Measurements from ENCODE around the gene MSI2.

MSI2 gene

GRCh38 chr17:57637666-57638010 lies 381.3 kb downstream of the MSI2 start:
- no peak for DNase-seq (ENCODE audit: low spot score)

GRCh38 chr17:57638284-57638683 lies 382.0 kb downstream of the MSI2 start:
- DNase-seq (ENCODE audit: low spot score): no peak

DNA sequence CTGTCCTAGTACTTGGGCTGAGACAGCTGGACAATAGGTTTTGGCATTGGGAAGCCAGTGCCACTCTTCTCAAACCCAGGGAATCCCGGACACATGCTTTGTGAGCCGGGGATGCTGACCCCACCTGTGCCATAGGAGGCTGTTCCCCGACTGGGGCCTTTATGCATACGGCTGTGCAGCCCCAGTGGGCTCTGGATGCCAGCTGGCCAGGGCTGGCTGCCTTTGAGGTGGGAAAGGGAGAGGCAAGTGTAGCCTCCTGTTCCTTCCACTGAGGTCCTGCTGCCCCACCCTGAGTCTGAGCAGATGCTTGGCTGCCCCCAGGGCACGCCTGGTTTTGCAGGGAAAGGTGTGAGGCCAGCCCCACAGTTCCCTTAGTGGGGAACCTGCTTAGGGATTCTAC lies 383.1 kb downstream of the MSI2 start:
- DNase-seq (ENCODE audit: low spot score): no peak

DNA sequence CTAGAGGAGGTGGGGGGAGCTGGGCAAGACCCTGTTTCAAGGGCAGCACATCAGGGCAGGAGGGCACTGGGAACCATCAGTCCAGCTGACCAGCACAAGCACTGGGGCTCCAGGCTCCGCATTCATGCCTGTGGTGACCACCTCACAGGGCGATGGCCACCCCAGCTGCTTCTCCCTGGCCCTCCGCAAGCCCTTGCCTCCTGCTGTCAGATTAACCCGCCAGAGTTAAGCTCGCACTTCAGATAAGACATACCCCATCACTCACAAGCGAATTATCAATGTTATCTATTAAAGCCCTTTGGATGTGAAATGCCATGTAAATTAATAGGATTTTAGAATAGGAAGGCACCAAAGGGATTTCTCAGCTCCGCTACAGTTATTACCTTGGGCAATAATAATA lies 383.8 kb downstream of the MSI2 start:
- DNase-seq (ENCODE audit: low spot score): no peak

- DNase-seq (ENCODE audit: low spot score): no peak
Measured at GRCh38 chr17:57641761-57642160, 385.4 kb downstream of the MSI2 start.

DNA sequence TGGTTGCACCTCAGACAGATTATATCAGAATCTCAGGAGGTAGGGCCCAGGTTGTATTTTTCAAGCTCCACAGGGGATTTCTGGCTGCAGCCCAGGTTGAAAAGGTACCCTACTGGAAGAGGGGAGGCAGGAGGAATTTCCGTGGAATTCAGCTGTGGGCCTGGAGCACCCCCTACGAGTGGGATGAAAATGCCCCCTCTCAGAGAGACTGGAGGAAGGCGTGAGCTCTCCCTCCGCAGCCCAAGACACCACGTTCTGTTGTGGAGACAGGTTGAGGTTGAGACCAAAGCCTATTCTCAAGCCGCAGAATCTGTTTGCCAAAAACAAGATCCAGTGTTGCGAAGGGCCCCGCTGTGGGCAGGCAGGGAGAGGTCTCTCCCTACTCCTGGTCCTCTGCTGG lies 386.7 kb downstream of the MSI2 start:
- no peak for DNase-seq (ENCODE audit: low spot score)

- DNase-seq (ENCODE audit: low spot score): no peak
Measured at GRCh38 chr17:57644326-57644725, 388.0 kb downstream of the MSI2 start.

- no peak for DNase-seq (ENCODE audit: low spot score)
Measured at GRCh38 chr17:57645950-57646665, 389.8 kb downstream of the MSI2 start.

DNA sequence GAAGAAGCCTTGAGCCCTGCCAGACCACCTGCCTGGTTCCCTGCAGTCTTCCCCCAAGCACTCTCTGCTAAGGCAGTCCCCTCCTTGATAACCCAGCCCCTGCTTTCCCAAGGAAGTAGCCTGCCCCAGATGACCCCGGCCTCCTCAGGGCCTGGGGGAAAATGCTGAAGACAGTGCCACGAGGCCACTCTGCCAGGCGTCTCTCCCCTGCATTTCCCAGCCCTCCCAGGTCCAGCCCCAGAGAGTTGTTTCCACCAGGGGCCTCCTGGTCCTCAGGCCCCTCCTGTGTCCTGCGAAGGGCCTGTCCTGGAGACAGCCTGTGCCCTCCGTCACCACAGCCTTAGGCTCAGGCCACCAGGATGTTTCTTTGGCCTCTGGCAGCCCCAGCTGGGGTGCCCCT lies 392.4 kb downstream of the MSI2 start:
- DNase-seq (ENCODE audit: low spot score): no peak

DNA sequence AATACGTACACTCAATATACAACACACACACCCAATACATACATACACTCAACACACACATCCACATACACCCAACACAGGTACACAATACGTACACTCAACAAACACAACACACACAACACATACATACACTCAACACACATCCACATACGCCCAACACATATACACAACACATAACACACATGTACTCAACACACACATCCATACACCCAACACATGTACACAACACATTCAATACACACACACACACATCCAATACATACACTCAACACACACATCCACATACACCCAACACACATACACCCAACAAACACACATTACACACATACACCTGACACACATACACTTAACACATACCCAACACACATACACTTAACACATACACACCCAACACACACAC lies 392.9 kb downstream of the MSI2 start:
- no peak for DNase-seq (ENCODE audit: low spot score)

DNA sequence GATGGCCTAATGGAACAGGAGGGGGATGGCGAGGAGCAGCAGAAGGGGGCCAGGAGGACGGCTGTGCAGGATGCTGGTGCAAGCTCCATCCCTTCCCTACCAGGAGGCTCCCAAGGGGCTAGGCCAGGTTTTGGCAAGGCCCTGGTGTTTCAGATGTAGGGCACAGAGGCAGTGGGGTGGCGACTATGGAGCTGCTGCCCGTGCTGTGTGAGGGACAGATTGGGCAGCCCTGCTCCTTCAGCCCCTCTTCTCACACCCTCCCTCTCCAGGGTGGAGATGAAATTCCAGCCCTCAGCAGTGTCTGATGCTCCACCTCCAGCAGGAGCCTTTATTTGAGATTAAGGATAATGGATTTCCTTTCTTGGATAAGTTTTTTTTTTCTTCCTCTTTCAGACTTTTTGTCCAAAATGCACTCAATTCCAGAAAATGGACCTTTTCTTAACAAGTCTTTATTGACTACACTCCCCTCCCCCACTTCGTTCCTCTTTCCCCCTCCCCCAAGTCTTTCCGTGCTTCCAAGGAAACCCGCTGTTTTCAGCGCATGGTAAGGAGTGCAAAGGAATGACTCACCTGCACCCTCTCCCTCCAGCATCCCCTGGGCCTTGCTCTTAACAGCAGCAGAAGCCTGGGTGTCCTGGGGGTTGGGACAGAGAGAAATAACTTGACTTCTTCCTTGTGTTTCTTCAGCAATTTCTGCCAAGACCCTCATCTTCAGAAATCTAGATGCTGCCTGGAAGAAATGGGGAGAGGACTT lies 393.6 kb downstream of the MSI2 start:
- no peak for DNase-seq (ENCODE audit: low spot score)

DNA sequence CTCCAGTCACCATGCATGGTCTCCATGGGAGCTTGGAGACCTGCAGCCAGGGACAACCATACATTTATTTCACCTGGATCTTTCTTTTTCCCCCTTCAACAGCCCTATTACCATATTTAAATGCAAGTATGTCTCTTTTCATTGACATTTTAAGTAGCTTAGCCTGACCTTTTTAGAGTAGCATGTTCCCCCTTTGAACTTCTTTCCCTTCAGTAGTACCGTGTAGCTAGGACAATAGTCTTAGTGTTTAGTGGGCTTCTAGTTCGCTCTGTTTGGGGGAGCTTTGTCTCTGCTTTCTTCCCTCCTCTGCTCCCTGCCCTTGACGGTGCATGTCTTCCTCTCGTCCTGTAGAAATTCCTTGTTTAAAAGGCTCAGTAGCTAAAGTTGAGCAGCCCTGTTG lies 394.2 kb downstream of the MSI2 start:
- no peak for DNase-seq (ENCODE audit: low spot score)

GRCh38 chr17:57651451-57651850 lies 395.1 kb downstream of the MSI2 start:
- no peak for DNase-seq (ENCODE audit: low spot score)

DNA sequence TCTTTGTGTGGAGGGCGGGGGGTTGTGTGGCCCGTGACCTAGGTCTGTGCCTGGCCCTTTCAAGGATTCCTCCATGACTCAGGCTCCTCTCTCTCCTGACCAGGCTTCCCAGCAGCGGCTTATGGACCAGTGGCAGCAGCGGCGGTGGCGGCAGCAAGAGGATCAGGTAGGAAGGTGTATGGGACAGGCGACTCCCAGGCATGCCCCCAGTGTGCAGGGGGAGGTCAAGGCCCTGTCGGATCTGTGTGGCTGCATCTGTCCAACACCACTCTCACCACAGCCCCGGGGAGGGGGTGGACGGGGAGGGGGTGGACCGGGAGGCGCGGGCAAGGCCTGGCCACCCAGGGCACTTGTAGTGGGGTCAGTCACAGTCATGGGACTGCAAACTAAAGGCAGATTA lies 395.7 kb downstream of the MSI2 start:
- DNase-seq (ENCODE audit: low spot score): no peak

- DNase-seq (ENCODE audit: low spot score): no peak
Measured at GRCh38 chr17:57652811-57653210, 396.5 kb downstream of the MSI2 start.

- no peak for DNase-seq (ENCODE audit: low spot score)
Measured at GRCh38 chr17:57653279-57653678, 397.0 kb downstream of the MSI2 start.

DNA sequence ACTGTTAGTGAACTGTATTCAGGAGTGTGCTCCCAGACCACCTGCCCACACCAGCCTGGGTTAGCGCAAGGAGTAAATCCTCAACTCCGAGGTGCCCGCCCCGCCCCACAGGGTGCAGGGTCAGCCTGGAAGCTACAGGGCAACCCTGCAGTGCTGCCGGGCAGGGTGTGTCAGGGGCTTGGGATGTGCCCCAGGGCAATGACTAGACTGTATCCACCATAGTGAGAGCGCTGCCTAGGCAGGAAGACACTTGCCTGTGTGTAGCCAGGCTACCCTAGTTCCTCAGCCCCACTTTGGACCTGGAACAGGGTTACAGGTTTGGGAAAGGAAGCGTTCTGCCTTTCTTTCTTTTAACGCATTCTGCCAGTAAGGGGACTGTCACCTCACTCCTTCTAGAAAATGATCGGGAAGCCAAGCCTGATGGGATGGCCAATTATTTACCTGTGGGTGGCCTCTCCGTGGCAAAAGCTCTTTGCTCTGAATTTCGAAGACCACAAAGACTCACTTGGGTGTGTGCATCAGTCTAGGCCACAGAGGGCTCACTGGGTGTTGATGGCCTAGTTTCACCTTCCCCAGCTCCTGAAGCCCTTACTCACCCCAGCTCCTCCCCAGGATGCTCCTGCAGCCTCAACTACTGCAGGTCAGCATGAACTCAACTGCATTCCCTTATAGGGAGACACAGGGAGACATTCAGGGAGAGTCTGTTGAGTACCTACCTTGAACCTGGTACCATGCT lies 397.9 kb downstream of the MSI2 start:
- DNase-seq (ENCODE audit: low spot score): no peak

- DNase-seq (ENCODE audit: low spot score): no peak
Measured at GRCh38 chr17:57655553-57655952, 399.2 kb downstream of the MSI2 start.

DNA sequence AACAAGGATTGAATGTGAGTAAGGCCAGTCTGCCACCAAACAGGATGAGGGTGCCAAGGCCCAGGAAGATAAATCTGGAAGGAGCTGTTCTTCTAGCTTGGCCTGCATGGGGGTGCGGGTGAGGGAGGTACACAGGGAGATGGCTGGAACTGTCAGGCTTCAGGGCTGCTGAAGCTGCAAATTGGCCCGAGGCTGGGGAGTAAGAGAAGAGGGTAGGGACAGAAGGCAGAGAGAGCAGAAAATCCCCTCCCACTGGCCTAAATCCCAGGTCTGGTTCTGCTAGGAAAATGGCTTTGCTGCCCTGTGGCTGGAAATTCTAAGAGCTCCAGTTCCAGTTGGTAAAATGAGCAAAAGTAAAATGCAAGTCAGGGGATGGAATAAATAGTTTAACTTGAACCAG lies 400.9 kb downstream of the MSI2 start:
- no peak for DNase-seq (ENCODE audit: low spot score)

- DNase-seq (ENCODE audit: low spot score): no peak
Measured at GRCh38 chr17:57662041-57662440, 405.7 kb downstream of the MSI2 start.

DNA sequence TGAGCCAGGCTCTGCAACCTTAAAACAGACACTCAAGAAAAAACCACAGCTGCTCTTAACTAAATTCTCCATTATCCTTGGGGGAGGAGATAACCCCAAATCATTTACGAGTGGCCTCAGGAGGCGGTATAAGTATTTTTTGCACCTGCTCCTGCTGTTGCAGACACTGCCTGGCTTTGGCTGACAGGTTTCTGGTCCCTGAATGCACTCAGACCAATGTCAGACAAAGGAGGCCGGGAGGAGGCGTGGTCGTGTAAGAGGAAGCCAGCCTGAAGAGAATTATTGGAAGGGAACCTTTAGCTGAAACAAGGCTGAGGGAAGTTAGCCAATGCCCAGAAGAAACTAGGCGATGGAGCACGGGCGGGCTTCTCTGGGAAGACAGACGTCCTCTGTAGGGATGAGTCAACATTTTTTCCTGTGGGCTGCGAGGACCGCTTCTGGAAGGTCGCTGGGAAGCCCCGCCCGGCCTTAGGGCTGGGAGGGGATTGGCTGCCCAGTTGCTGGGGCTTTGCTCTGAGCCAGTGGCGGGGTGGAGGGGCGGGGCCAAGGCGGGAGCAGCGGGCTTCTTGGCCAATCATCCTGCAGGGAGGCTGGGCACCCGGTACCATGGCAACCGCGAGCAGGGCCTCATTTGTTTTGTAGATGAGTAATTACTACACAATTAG lies 406.5 kb downstream of the MSI2 start:
- DNase-seq (ENCODE audit: low spot score): peak; percentile 99

DNA sequence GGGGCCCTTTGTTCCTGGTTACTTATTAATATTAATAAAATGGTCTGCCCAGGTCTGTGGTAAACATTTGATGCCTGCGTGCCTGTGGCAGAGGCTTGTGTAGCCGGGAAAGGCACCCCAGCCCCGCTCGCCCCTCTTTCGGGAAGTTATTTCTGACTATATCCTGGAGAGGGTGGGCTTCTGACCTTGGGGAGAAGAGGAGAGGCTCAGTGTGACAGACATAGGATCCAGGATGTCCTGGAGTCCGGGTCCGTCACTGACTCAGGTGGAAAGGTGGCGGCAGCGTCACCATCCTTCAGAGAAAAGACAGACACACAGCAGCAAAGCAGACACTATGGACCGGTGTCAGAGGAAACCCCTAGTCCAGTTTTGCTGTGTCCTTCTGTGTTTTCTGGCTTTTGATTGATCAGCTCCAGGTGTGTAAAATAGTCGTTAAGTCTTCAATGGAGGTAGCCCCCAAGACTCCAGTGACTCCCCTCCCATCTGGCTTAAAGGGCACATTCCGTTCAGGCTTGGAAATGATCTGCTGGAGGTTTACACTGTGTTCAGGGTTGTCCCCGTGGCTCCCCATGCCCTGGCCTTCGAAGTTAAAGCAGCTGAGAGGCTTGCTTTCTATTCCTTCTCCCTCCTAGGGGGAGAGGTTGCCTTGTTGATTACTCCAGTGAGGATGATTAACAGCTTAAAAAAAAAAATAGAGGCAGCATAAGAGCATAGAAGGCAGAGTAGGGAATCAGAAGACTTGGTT lies 407.2 kb downstream of the MSI2 start:
- DNase-seq (ENCODE audit: low spot score): no peak
